ENCODE measurements around the gene NUP188. TPM values are rescaled to one million over a fixed set of nuclear protein-coding genes. Genes with fewer than 3 reads are reported as not detected.

NUP188 gene
- total RNA-seq, 1 donor from 2014 or later = 42.4 TPM

DNA sequence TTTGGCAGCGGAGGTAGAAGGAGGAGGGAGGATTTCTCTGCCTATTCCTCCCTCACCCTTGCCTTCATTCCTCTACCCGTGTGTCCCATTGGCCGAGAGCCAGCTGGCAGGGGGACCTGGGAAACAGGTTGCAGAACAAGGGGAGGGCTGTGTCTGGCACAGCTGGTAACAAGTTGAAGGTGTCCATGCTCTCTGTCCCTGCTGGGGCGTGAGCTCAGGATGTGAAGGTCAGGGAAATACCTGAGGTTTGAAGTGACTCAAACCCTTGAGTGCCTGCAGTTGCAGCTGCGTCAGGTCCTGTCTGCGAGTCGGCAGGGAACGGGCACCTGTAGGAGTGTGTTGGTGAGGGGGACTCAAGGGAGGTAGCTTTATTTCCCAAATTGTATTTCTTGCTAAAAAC is 105.1 kb downstream of the NUP188 start:
- intact Hi-C loops (cut with DNase I) = no loop called here
- TF ChIP-seq, protein P1, sequence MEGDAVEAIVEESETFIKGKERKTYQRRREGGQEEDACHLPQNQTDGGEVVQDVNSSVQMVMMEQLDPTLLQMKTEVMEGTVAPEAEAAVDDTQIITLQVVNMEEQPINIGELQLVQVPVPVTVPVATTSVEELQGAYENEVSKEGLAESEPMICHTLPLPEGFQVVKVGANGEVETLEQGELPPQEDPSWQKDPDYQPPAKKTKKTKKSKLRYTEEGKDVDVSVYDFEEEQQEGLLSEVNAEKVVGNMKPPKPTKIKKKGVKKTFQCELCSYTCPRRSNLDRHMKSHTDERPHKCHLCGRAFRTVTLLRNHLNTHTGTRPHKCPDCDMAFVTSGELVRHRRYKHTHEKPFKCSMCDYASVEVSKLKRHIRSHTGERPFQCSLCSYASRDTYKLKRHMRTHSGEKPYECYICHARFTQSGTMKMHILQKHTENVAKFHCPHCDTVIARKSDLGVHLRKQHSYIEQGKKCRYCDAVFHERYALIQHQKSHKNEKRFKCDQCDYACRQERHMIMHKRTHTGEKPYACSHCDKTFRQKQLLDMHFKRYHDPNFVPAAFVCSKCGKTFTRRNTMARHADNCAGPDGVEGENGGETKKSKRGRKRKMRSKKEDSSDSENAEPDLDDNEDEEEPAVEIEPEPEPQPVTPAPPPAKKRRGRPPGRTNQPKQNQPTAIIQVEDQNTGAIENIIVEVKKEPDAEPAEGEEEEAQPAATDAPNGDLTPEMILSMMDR (IDR thresholded peaks at IDR 0.05) = no peak
- H3K27ac ChIP-seq = no peak overlapping the region

DNA sequence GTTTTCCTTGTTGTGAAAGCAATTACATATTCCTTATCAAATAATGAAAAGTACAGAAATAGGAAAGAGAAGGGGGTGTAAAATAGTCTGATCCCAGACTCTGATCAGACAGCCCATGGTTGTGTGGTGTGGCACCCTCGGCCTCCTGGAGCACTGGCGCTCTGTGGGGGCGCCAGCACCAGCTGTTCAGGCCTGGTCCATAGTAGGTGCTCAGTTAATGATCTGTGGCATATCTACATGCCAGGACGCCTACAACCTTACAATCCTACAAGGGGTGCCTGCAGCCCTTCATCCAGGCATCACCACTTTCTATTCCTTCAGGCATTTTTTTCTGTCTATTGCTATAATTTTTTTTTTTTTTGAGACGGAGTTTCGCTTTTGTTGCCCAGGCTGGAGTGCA is 105.5 kb downstream of the NUP188 start:
- peaks cover 79% of the 10 kb centered on the region for H3K36me3 ChIP-seq
- peak in 1 of 2 donors; percentile 16 for ATAC-seq
- no peak for DNase-seq
- H3K4me1 ChIP-seq = no peaks in the 10 kb centered on the region
- no peaks in the 10 kb centered on the region for H3K27me3 ChIP-seq (ENCODE audit: low read depth)
- H3K27ac ChIP-seq = no peak overlapping the region
- no peaks in the 10 kb centered on the region for H3K9me3 ChIP-seq
- TF ChIP-seq, protein P1 (IDR thresholded peaks at IDR 0.05) = no peak
- intact Hi-C loops (cut with DNase I) = no loop called here
- no peak overlapping the region for H3K4me3 ChIP-seq

More for the DNA sequence above, 105.1 kb downstream of the NUP188 start:
- DNase-seq (peak; percentile 87), ATAC-seq (peak; percentile 94)
- Histone ChIP-seq H3K27me3 (ENCODE audit: low read depth) (no peaks in the 10 kb centered on the region), H3K4me1 (no peaks in the 10 kb centered on the region), H3K4me3 (no peak overlapping the region), H3K36me3 (peaks cover 83% of the 10 kb centered on the region), H3K9me3 (no peaks in the 10 kb centered on the region)

DNA sequence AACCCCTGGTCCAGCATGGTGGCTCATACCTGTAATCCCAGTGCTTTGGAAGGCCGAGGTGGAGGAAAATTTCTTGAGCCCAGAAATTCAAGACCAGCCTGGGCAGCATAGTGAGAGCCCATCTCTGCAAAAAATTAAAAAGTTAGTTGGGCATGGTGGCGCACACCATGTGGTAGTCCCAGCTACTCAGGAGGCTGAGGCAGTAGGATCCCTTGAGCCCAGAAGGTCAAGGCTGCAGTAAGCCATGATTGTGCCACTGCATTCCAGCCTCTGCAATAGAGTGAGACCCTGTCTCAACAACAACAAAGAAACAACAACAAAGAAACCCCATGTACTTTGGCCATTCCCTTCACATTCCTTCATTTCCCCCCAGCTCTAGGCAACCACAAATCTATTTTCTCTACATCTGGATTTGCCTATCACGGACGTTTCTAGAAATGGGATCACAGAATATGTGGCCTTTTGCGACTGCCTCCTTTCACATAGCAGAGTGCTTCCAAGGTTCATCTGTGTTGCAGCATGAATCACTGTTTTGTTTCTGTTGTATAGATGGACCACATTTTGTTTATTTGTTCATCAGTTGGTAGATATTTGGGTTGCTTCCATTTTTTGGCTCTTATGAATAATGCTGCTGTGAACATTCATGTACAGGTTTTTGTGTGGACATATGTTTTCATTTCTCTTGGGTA is 106.8 kb downstream of the NUP188 start:
- H3K4me3 ChIP-seq = no peak overlapping the region

More for the DNA sequence above, 106.8 kb downstream of the NUP188 start:
- H3K27ac ChIP-seq = no peak overlapping the region
- intact Hi-C loops (cut with DNase I) = no loop called here
- H3K4me1 ChIP-seq = no peaks in the 10 kb centered on the region
- TF ChIP-seq, protein P1 (IDR thresholded peaks at IDR 0.05) = no peak
- peaks cover 71% of the 10 kb centered on the region for H3K36me3 ChIP-seq
- ATAC-seq (no peak), DNase-seq (no peak)
- H3K27me3 ChIP-seq (ENCODE audit: low read depth) = no peaks in the 10 kb centered on the region
- H3K9me3 ChIP-seq = no peaks in the 10 kb centered on the region

Other genes with a start within 250 kb of the NUP188 start
- 11.1 TPM for gene PKN3, start 245.2 kb upstream of the NUP188 start, total RNA-seq
- gene ZDHHC12, start 223.6 kb upstream of the NUP188 start, total RNA-seq = 29.4 TPM
- gene ZER1, start 175.8 kb upstream of the NUP188 start, total RNA-seq = 45.5 TPM
- 25.6 TPM for gene TBC1D13, start 160.4 kb upstream of the NUP188 start, total RNA-seq
- 21.5 TPM for gene ENDOG, start 129.2 kb upstream of the NUP188 start, total RNA-seq
- gene SPOUT1, start 117.9 kb upstream of the NUP188 start, total RNA-seq = 32.1 TPM
- 7.1 TPM for gene KYAT1, start 65.7 kb upstream of the NUP188 start, total RNA-seq
- 45.5 TPM for gene LRRC8A, start 65.6 kb upstream of the NUP188 start, total RNA-seq
- 39.8 TPM for gene PHYHD1, start 26.7 kb upstream of the NUP188 start, total RNA-seq
- gene DOLK, start 96 bp upstream of the NUP188 start, total RNA-seq = 14.4 TPM
- 94.7 TPM for gene SH3GLB2, start 80.6 kb downstream of the NUP188 start, total RNA-seq
- 21.2 TPM for gene MIGA2, start 88.9 kb downstream of the NUP188 start, total RNA-seq
- gene DOLPP1, start 133.4 kb downstream of the NUP188 start, total RNA-seq = 9.5 TPM
- 23.2 TPM for gene CRAT, start 163.1 kb downstream of the NUP188 start, total RNA-seq
- 100 TPM for gene PTPA, start 163.7 kb downstream of the NUP188 start, total RNA-seq
- gene IER5L, start 230.6 kb downstream of the NUP188 start, total RNA-seq = 8.7 TPM

Measured in lower lobe of right lung (tissue), 2 donors.